Measurements from ENCODE around the gene SAMHD1.

DNA sequence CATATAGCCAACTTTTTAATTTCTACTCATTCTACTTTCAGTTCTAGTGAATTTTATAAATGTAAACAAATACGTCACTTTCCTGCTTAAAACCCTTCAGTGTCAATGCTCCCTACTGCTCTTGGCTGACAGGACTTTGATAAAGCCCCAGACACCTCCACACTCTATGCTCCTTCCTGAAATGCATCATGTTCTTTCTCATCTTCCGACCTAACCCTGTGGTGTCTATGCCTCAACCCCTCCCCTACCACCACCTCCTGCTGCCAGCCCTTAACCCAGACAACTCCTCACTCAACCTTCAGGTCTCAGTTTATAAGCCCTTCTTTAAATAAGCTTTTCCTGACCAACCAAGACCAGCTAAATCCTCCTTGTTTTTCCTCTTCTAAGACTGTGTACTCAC is 56.5 kb downstream of the SAMHD1 start:
- TF ChIP-seq NRF1 (conservative IDR thresholded peaks at IDR 0.05 in 1 of 2, IDR thresholded peaks at IDR 0.05 in 1 of 2) (no peak), FOXJ3 (CRISPR knock-in tag; IDR thresholded peaks at IDR 0.05) (no peak), EZH2 (IDR thresholded peaks at IDR 0.05; ENCODE audit: borderline replicate concordance, low read depth, low read length) (no peak), TBP (optimal IDR thresholded peaks at IDR 0.05; ENCODE audit: low read depth, low read length) (no peak), ESRRA (IDR thresholded peaks at IDR 0.05; ENCODE audit: borderline replicate concordance, low read depth) (no peak), RAD51 (IDR thresholded peaks at IDR 0.05; ENCODE audit: borderline replicate concordance, low read depth) (no peak), TRIM28 (IDR thresholded peaks at IDR 0.05) (no peak), CHCHD3 (CRISPR knock-in tag; IDR thresholded peaks at IDR 0.05) (no peak), POLR2AphosphoS5 (IDR thresholded peaks at IDR 0.05; ENCODE audit: control insufficient read depth, insufficient read depth, low read depth, low read length) (no peak), RBBP5 (IDR thresholded peaks at IDR 0.05; ENCODE audit: borderline replicate concordance, insufficient read depth, low read length, poor library complexity, severe bottlenecking) (no peak)
- TF ChIP-seq, protein P1, sequence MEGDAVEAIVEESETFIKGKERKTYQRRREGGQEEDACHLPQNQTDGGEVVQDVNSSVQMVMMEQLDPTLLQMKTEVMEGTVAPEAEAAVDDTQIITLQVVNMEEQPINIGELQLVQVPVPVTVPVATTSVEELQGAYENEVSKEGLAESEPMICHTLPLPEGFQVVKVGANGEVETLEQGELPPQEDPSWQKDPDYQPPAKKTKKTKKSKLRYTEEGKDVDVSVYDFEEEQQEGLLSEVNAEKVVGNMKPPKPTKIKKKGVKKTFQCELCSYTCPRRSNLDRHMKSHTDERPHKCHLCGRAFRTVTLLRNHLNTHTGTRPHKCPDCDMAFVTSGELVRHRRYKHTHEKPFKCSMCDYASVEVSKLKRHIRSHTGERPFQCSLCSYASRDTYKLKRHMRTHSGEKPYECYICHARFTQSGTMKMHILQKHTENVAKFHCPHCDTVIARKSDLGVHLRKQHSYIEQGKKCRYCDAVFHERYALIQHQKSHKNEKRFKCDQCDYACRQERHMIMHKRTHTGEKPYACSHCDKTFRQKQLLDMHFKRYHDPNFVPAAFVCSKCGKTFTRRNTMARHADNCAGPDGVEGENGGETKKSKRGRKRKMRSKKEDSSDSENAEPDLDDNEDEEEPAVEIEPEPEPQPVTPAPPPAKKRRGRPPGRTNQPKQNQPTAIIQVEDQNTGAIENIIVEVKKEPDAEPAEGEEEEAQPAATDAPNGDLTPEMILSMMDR (IDR thresholded peaks at IDR 0.05 in 2 of 3, conservative IDR thresholded peaks at IDR 0.05 in 1 of 3; ENCODE audit: insufficient read depth in 2 of 3, low read depth in 1 of 3, low read length in 3 of 3) = no peak
- TF ChIP-seq, protein P2, sequence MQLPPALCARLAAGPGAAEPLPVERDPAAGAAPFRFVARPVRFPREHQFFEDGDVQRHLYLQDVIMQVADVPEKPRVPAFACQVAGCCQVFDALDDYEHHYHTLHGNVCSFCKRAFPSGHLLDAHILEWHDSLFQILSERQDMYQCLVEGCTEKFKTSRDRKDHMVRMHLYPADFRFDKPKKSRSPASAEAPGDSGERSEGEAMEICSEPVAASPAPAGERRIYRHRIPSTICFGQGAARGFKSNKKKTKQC (CRISPR knock-in tag; IDR thresholded peaks at IDR 0.05) = no peak

Measured in K562 (cell line).